IPS-15b (cell line): ENCODE results near the gene TVP23C.

Experiments
- H3K27me3 ChIP-seq: one replicate; pipeline ENCODE4 v1.6.1; 2013; ENCODE audit warnings: low read length; ENCODE audit not compliant: control insufficient read depth, insufficient read depth
- H3K36me3 ChIP-seq: one replicate; pipeline ENCODE4 v1.6.1; 2013; ENCODE audit warnings: low read length; ENCODE audit not compliant: control insufficient read depth, insufficient read depth
- H3K4me1 ChIP-seq: one replicate; pipeline ENCODE4 v1.6.1; 2013; ENCODE audit warnings: mild to moderate bottlenecking, low read length; ENCODE audit not compliant: control insufficient read depth, insufficient read depth
- H3K4me3 ChIP-seq: one replicate; pipeline ENCODE4 v1.5.1; 2013; ENCODE audit warnings: low read depth, low read length
- H3K9ac ChIP-seq: one replicate; pipeline ENCODE4 v1.6.1; 2013; ENCODE audit warnings: low read depth, mild to moderate bottlenecking, low read length
- H3K9me3 ChIP-seq: one replicate; pipeline ENCODE4 v1.6.1; 2013; ENCODE audit warnings: mild to moderate bottlenecking, low read length; ENCODE audit not compliant: control insufficient read depth, insufficient read depth

The TVP23C gene

GRCh38 chr17:15485045-15485444 is 78.2 kb downstream of the TVP23C start:
- H3K9ac ChIP-seq = no peak overlapping the region
- H3K36me3 ChIP-seq = peaks cover 3% of the 10 kb centered on the region
- peaks cover 8% of the 10 kb centered on the region for H3K4me1 ChIP-seq
- H3K27me3 ChIP-seq = no peaks in the 10 kb centered on the region
- H3K4me3 ChIP-seq = no peak overlapping the region
- no peaks in the 10 kb centered on the region for H3K9me3 ChIP-seq

DNA sequence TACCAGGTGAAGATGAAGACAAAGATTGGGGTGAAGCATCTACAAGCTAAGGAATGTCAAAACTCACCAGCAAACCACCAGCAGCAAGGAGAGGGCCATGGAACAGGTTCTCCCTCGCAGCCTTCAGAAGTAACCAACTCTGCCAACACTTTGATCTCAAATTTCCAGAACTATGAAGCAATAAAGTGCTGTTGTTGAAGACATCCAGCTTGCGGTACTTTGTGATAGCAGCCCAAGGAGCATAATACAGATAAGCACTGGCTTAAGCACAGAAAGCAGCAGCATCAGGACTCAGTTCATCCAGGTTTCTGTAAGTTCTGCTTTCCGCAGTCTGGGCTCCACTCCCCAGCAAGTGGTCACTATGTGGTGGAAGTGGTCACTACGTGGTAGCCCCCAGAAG is 79.9 kb downstream of the TVP23C start:
- no peaks in the 10 kb centered on the region for H3K27me3 ChIP-seq
- peaks cover 8% of the 10 kb centered on the region for H3K4me1 ChIP-seq
- peaks cover 3% of the 10 kb centered on the region for H3K36me3 ChIP-seq
- no peaks in the 10 kb centered on the region for H3K9me3 ChIP-seq
- H3K4me3 ChIP-seq = no peak overlapping the region
- no peak overlapping the region for H3K9ac ChIP-seq

DNA sequence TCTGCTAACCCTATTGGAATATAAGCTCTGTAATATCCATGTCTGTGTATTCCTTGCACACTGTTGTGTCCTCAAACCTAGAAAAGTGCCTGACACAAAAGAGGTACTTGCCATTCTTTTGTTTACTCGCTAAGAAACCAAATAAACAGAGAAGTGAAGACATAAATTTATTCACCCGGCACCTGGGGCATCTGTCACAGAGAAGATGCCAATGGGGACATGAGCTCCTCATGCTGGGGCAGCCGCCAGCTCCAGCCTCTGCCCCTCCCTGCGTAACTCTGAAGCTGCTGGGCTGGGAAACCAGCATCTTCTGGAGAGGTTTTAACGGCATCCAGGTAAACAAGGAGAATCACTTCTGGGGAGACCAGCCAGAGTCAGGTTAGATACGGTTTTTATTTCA is 80.8 kb downstream of the TVP23C start:
- H3K27me3 ChIP-seq = no peaks in the 10 kb centered on the region
- peaks cover 8% of the 10 kb centered on the region for H3K4me1 ChIP-seq
- H3K9ac ChIP-seq = no peak overlapping the region
- no peaks in the 10 kb centered on the region for H3K9me3 ChIP-seq
- peaks cover 3% of the 10 kb centered on the region for H3K36me3 ChIP-seq
- no peak overlapping the region for H3K4me3 ChIP-seq

GRCh38 chr17:15481481-15481880 is 81.8 kb downstream of the TVP23C start:
- Histone ChIP-seq H3K9ac (no peak overlapping the region), H3K4me3 (no peak overlapping the region), H3K36me3 (peaks cover 3% of the 10 kb centered on the region), H3K9me3 (no peaks in the 10 kb centered on the region), H3K27me3 (no peaks in the 10 kb centered on the region), H3K4me1 (peaks cover 8% of the 10 kb centered on the region)

- H3K4me3 ChIP-seq = no peak overlapping the region
- no peaks in the 10 kb centered on the region for H3K36me3 ChIP-seq
Measured at GRCh38 chr17:15480204-15480603, 83.1 kb downstream of the TVP23C start.

GRCh38 chr17:15479703-15480102 is 83.6 kb downstream of the TVP23C start:
- no peak overlapping the region for H3K9ac ChIP-seq
- no peaks in the 10 kb centered on the region for H3K9me3 ChIP-seq
- no peaks in the 10 kb centered on the region for H3K36me3 ChIP-seq
- peaks cover 3% of the 10 kb centered on the region for H3K4me1 ChIP-seq
- H3K27me3 ChIP-seq = no peaks in the 10 kb centered on the region
- no peak overlapping the region for H3K4me3 ChIP-seq

More at GRCh38 chr17:15480204-15480603, 83.1 kb downstream of the TVP23C start:
- Histone ChIP-seq H3K4me1 (peaks cover 8% of the 10 kb centered on the region), H3K27me3 (no peaks in the 10 kb centered on the region), H3K9me3 (no peaks in the 10 kb centered on the region), H3K9ac (no peak overlapping the region)

- H3K4me3 ChIP-seq = no peak overlapping the region
- no peaks in the 10 kb centered on the region for H3K4me1 ChIP-seq
- no peak overlapping the region for H3K9ac ChIP-seq
- no peaks in the 10 kb centered on the region for H3K36me3 ChIP-seq
- H3K27me3 ChIP-seq = no peaks in the 10 kb centered on the region
- H3K9me3 ChIP-seq = no peaks in the 10 kb centered on the region
Measured at GRCh38 chr17:15478845-15479244, 84.4 kb downstream of the TVP23C start.

- H3K27me3 ChIP-seq = no peaks in the 10 kb centered on the region
- no peak overlapping the region for H3K4me3 ChIP-seq
- no peaks in the 10 kb centered on the region for H3K36me3 ChIP-seq
- H3K9me3 ChIP-seq = no peaks in the 10 kb centered on the region
- peaks cover 4% of the 10 kb centered on the region for H3K4me1 ChIP-seq
- no peak overlapping the region for H3K9ac ChIP-seq
Measured at GRCh38 chr17:15475631-15476354, 87.5 kb downstream of the TVP23C start.

GRCh38 chr17:15472891-15473290 is 90.4 kb downstream of the TVP23C start:
- Histone ChIP-seq H3K9ac (no peak overlapping the region), H3K9me3 (no peaks in the 10 kb centered on the region), H3K4me3 (no peak overlapping the region), H3K27me3 (no peaks in the 10 kb centered on the region), H3K36me3 (no peaks in the 10 kb centered on the region), H3K4me1 (peaks cover 4% of the 10 kb centered on the region)

DNA sequence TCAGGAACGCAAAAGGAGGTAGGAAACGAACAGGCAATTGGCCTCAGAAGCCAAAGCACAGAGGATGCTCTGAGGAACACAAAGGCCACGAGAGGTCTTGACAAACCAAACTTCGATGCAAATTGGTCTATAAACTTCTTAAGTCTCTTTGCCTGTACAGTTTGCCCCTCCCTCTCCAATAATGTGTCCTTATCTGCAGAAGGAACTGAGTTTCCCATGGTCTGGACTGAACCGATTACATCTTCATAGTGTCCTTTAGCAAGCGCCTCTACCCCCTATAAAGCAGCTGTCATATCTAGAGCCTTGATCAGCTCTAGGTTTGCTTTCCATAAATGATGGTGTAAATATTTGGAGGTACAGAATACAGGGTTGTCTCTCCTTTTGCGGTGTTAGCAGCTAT is 92.7 kb downstream of the TVP23C start:
- Histone ChIP-seq H3K9ac (no peak overlapping the region), H3K36me3 (no peaks in the 10 kb centered on the region), H3K27me3 (no peaks in the 10 kb centered on the region), H3K4me3 (no peak overlapping the region), H3K4me1 (peaks cover 4% of the 10 kb centered on the region), H3K9me3 (no peaks in the 10 kb centered on the region)

- H3K9ac ChIP-seq = no peak overlapping the region
- H3K36me3 ChIP-seq = no peaks in the 10 kb centered on the region
- H3K27me3 ChIP-seq = no peaks in the 10 kb centered on the region
Measured at GRCh38 chr17:15469260-15469659, 94.0 kb downstream of the TVP23C start.

GRCh38 chr17:15468126-15468525 is 95.2 kb downstream of the TVP23C start:
- Histone ChIP-seq H3K27me3 (no peaks in the 10 kb centered on the region), H3K4me3 (no peak overlapping the region), H3K9ac (no peak overlapping the region), H3K36me3 (peaks cover 2% of the 10 kb centered on the region), H3K4me1 (peaks cover 4% of the 10 kb centered on the region), H3K9me3 (no peaks in the 10 kb centered on the region)

More at GRCh38 chr17:15469260-15469659, 94.0 kb downstream of the TVP23C start:
- Histone ChIP-seq H3K4me1 (peaks cover 4% of the 10 kb centered on the region), H3K9me3 (no peaks in the 10 kb centered on the region), H3K4me3 (no peak overlapping the region)
